Epithelial cell of proximal tubule (primary cell): ENCODE data around the gene OR10G3. TPM values are rescaled to one million over a fixed set of nuclear protein-coding genes. Genes with fewer than 3 reads are reported as not detected.
"Not testable (repeated sequence)": the region's sequence is repeated elsewhere in the genome, so short reads cannot be mapped to it uniquely, and the experiment has no call there.

Experiments used
- DNase-seq: peaks from one replicate; pipeline ENCODE4 v3.0.0-alpha.2; 2011; ENCODE audit warnings: low read depth
- H3K4me3 ChIP-seq: 2 replicates; pipeline ENCODE4 v1.5.1; 2011; ENCODE audit warnings: low read depth, mild to moderate bottlenecking, low read length
- CTCF ChIP-seq: conservative IDR thresholded peaks from 2 replicates; pipeline ENCODE4 v1.5.1; 2012; ENCODE audit warnings: low read depth, mild to moderate bottlenecking, low read length
- total RNA-seq: library from RNA; depleted of rRNA; stranded (reverse); fragments of >200 nt; gene quantifications from 2 replicates; pipeline ENCODE4 v1.2.3, GENCODE V29; 2015

The OR10G3 gene
- not detected in 2 replicates for total RNA-seq

GRCh38 chr14:21579976-21580375, at the start of gene OR10G3:
TSS of gene OR10G3 (minus strand) at chr14:21580076. CDS start at chr14:21570744, 9,332 bp downstream.
- no peak within 1 kb of the TSS for H3K4me3 ChIP-seq
- DNase-seq: no peak
- no peak for TF ChIP-seq CTCF

DNA sequence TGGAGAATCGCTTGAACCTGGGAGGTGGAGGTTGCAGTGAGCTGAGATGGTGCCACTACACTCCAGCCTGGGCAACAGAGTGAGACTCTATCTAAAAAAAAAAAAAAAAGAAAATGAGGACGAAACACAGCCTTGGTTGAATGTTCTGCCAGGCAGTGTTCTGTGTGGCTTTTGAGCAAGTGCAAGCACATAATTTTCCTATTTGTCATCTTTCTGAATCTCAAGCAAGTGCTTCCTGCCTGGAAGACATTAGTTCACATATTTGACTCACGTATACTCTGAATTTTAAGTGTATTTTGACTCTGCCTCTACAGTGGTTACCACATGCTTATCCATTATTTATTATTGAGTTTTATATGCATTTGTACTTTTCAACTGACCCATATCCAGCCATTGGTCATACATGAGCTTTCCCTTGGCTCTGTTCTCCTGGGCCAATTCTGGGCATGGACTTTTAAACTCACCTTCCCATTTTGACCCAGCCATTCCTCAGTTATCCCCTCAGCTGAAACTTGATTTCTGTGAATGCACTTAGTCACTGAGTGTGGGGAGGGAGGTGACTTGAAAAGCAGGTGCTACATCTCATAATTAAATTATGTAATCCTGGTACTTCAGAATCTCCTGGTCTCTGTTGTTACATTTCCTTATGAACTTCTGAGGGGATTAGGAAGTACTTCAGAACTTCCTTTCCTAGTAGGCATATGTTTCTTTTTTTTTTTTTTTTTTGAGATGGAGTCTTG, 46.8 kb upstream of the OR10G3 start:
- no peak overlapping the region for H3K4me3 ChIP-seq
- DNase-seq: no peak
- no peak for TF ChIP-seq CTCF

DNA sequence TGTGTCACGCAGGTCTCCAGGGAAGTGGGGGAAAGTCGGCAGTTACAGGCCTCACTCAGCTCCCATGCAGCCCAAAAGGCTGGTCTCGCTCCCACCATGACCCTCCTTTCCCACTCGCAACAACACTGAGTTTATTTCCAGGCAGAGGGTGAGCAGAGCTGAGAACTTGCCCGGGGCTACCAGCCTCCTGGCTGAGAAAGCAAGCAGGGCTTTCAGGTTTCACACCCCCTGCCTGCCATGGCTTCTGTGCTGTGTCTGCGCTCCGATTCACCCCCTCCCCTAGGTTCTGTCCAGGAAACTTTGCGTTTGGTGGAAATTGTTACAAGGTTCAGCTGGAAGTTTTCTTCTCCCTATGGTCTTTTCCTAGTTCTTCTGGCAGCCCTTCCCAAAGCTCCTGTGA, 37.7 kb upstream of the OR10G3 start:
- H3K4me3 ChIP-seq: no peak overlapping the region
- no peak for DNase-seq
- TF ChIP-seq CTCF: no peak

DNA sequence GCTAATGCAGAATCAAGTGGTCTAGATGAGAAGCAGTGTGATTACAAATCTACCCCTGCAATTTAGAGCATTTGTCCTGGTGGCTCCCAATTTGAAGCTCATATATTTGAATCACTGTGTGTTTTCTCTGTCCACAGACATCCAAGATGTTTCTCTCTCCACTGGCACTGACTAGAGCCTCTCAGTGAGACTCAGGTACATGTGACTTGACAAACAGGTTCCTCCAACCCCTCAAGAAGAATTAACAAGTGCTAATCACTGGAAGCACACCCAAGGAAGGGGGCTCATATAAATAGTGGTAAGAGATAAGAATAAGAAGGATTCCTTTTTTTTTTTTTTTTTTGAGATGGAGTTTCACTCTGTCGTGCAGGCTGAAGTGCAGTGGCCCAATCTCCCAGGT, 34.4 kb upstream of the OR10G3 start:
- H3K4me3 ChIP-seq: no peak overlapping the region
- TF ChIP-seq CTCF: no peak
- DNase-seq: no peak

GRCh38 chr14:21612324-21612723, 32.4 kb upstream of the OR10G3 start:
- TF ChIP-seq CTCF: no peak
- no peak overlapping the region for H3K4me3 ChIP-seq
- DNase-seq: no peak

DNA sequence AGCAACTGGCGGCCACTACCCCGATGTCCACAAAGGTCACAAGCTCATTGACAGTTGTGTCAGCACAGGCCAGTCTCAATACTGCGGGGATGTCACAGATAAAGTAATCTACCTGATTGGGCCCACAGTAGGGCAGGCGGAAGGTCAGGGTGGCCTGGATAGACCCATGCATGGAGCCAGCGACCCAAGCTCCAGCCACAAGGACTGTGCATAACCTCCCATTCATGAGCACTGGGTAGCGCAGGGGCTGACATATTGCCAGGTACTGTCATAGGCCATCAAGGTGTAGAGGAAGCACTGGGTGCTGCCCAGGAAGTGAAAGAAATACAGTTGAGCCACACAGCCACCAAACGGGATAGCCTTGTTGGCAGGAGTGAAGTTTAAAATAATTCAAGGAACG, 22.3 kb upstream of the OR10G3 start:
- DNase-seq, H3K4me3 ChIP-seq: not testable (repeated sequence)

- no peak overlapping the region for H3K4me3 ChIP-seq
- no peak for DNase-seq
- no peak for TF ChIP-seq CTCF
Measured at GRCh38 chr14:21589317-21589716, 9.4 kb upstream of the OR10G3 start.
